Trophoblast cell (in vitro differentiated cells and primary cell): Measurements from ENCODE around the gene CTSZ.
A peak's percentile ranks its signal among the peaks of the same experiment; 100 is the strongest.

Experiments
- DNase-seq, 2 donors: peaks; one replicate each; pipeline ENCODE4 v3.0.0-alpha.2; 2016
- H2AFZ ChIP-seq: 2 replicates; pipeline ENCODE4 v1.6.1; 2013; ENCODE audit warnings: low read length, moderate library complexity, mild to moderate bottlenecking; ENCODE audit not compliant: insufficient read depth, poor library complexity
- H2AK5ac ChIP-seq: 2 replicates; pipeline ENCODE4 v1.6.1; 2013; ENCODE audit warnings: mild to moderate bottlenecking, low read length
- H2BK120ac ChIP-seq: 2 replicates; pipeline ENCODE4 v1.6.1; 2013; ENCODE audit warnings: low read length, mild to moderate bottlenecking, moderate library complexity; ENCODE audit not compliant: insufficient read depth, poor library complexity
- H2BK12ac ChIP-seq: 2 replicates; pipeline ENCODE4 v1.6.1; 2013; ENCODE audit warnings: mild to moderate bottlenecking, low read length, moderate library complexity
- H2BK5ac ChIP-seq: 2 replicates; pipeline ENCODE4 v1.6.1; 2013; ENCODE audit warnings: low read length, low read depth, moderate library complexity, mild to moderate bottlenecking; ENCODE audit not compliant: poor library complexity
- H3K14ac ChIP-seq: 2 replicates; pipeline ENCODE4 v1.6.1; 2013; ENCODE audit warnings: mild to moderate bottlenecking, low read length
- H3K18ac ChIP-seq: 2 replicates; pipeline ENCODE4 v1.6.1; 2013; ENCODE audit warnings: mild to moderate bottlenecking, low read length
- H3K23ac ChIP-seq: 2 replicates; pipeline ENCODE4 v1.6.1; 2013; ENCODE audit warnings: low read length
- H3K27ac ChIP-seq: 2 replicates; pipeline ENCODE4 v1.5.1; 2013; ENCODE audit warnings: low read depth, mild to moderate bottlenecking, inconsistent platforms, low read length, moderate library complexity
- H3K27me3 ChIP-seq: 2 replicates; pipeline ENCODE4 v1.6.1; 2013; ENCODE audit warnings: inconsistent platforms, mild to moderate bottlenecking, low read length, moderate library complexity; ENCODE audit not compliant: insufficient read depth
- H3K36me3 ChIP-seq, 2 experiments: 1 replicate in 1 of 2; 2 replicates in 1 of 2; pipeline ENCODE4 v1.6.1; 2013; ENCODE audit warnings: low read length in 2 of 2, mild to moderate bottlenecking in 2 of 2, moderate library complexity in 1 of 2; ENCODE audit not compliant: insufficient read depth in 2 of 2, control insufficient read depth in 1 of 2
- H3K4ac ChIP-seq: 2 replicates; pipeline ENCODE4 v1.6.1; 2013; ENCODE audit warnings: low read depth, mild to moderate bottlenecking, low read length, moderate library complexity
- H3K4me1 ChIP-seq, 2 experiments: 1 replicate in 1 of 2; 2 replicates in 1 of 2; pipeline ENCODE4 v1.6.1; 2013; ENCODE audit warnings: low read length in 2 of 2, mild to moderate bottlenecking in 2 of 2, moderate library complexity in 1 of 2; ENCODE audit not compliant: insufficient read depth in 2 of 2, control insufficient read depth in 1 of 2
- H3K4me2 ChIP-seq: 2 replicates; pipeline ENCODE4 v1.6.1; 2013; ENCODE audit warnings: inconsistent platforms, mild to moderate bottlenecking, low read length, moderate library complexity
- H3K4me3 ChIP-seq: 2 replicates; pipeline ENCODE4 v1.5.1; 2013; ENCODE audit warnings: mild to moderate bottlenecking, low read depth, low read length, inconsistent platforms
- H3K79me1 ChIP-seq: one replicate; pipeline ENCODE4 v1.6.1; 2013; ENCODE audit warnings: low read length
- H3K79me2 ChIP-seq: 2 replicates; pipeline ENCODE4 v1.6.1; 2013; ENCODE audit warnings: low read length, mild to moderate bottlenecking; ENCODE audit not compliant: control insufficient read depth, insufficient read depth, poor library complexity
- H3K9ac ChIP-seq: 2 replicates; pipeline ENCODE4 v1.6.1; 2013; ENCODE audit warnings: mild to moderate bottlenecking, low read length
- H3K9me3 ChIP-seq: 2 replicates; pipeline ENCODE4 v1.6.1; 2013; ENCODE audit warnings: low read depth, mild to moderate bottlenecking, control low read depth, inconsistent platforms, low read length; ENCODE audit not compliant: insufficient read depth
- H4K12ac ChIP-seq: 2 replicates; pipeline ENCODE4 v1.6.1; 2013; ENCODE audit warnings: low read depth, mild to moderate bottlenecking, low read length, moderate library complexity
- H4K8ac ChIP-seq: 2 replicates; pipeline ENCODE4 v1.6.1; 2013; ENCODE audit warnings: low read depth, mild to moderate bottlenecking, low read length, moderate library complexity
- H4K91ac ChIP-seq: one replicate; pipeline ENCODE4 v1.6.1; 2013; ENCODE audit warnings: low read depth, mild to moderate bottlenecking, low read length, moderate library complexity
- WGBS: extraction: QIAGEN DNeasy Blood & Tissue Kit; methylation state at CpG from one replicate; pipeline ENCODE4 v1.1.7; 2013; ENCODE audit warnings: missing lambda C conversion rate; ENCODE audit not compliant: insufficient read length, insufficient coverage; ENCODE audit errors: extremely low coverage; 5-methylcytosine and 5-hydroxymethylcytosine counted together

The CTSZ gene

DNA sequence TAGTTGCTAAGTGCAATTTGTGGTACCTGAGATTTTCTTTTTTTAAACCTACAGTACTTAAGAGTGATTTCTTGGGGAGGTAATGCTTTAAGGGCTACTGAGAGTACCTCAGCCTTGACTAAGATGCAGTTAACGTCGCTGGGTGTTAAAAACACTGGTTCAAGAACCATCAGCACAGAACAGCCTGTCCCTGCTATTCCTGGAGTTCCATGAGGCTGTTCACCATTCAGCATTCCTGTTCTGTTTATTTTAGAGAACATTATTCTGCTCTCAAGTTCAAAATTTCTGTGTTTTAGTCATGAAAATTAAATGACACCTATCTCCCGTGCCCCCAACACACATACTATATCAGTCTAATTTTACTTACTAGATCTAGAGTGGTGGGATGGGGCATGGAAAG lies 37.2 kb upstream of the CTSZ start:
- Histone ChIP-seq H3K36me3 (no peaks in the 10 kb centered on the region), H4K8ac (no peak overlapping the region), H3K27me3 (no peaks in the 10 kb centered on the region), H3K4ac (no peak overlapping the region), H2BK12ac (no peak overlapping the region), H2AK5ac (no peak overlapping the region), H3K9me3 (no peaks in the 10 kb centered on the region), H4K12ac (no peak overlapping the region), H3K9ac (no peak overlapping the region), H3K14ac (no peak overlapping the region), H3K79me2 (peaks cover 3% of the 10 kb centered on the region), H2BK120ac (no peak overlapping the region), H3K27ac (no peak overlapping the region), H2BK5ac (no peak overlapping the region), H3K18ac (no peak overlapping the region), H3K4me3 (no peak overlapping the region), H4K91ac (no peak overlapping the region), H3K79me1 (peaks cover 6% of the 10 kb centered on the region), H3K23ac (no peak overlapping the region), H3K4me1 (peaks cover 0 to 8% of the 10 kb centered on the region in 2 experiments), H3K4me2 (no peak overlapping the region), H2AFZ (no peak overlapping the region)
- DNase-seq = no peak
- no CpG with 5 or more reads among the region's 3 CpGs for WGBS

DNA sequence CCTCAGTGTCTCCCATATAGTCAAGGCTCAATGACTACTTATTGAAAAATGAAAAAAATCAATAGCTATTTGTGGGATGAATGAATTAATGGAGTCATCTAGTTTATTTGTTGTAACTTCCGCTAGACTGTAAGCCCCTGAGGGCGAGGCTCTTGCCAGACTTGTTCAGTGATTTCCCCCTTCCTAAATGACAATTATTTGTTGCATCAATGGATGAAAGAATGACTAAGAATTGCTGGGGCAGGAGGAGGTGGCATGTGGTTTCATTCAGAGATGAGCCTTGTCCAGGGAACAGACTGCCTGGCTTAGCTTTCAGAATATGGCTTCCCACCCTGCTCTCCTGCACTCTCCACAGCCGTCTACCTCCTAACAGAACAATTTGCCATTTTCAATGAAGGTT lies 36.6 kb upstream of the CTSZ start:
- Histone ChIP-seq H3K4me1 (peaks cover 0 to 8% of the 10 kb centered on the region in 2 experiments), H3K4ac (no peak overlapping the region), H3K4me2 (no peak overlapping the region), H2BK5ac (no peak overlapping the region), H3K79me1 (peaks cover 6% of the 10 kb centered on the region), H3K4me3 (no peak overlapping the region), H3K27ac (no peak overlapping the region), H4K8ac (no peak overlapping the region), H3K36me3 (no peaks in the 10 kb centered on the region), H4K12ac (no peak overlapping the region), H3K27me3 (no peaks in the 10 kb centered on the region), H3K18ac (no peak overlapping the region), H3K9me3 (no peaks in the 10 kb centered on the region), H3K79me2 (peaks cover 3% of the 10 kb centered on the region), H3K14ac (no peak overlapping the region), H4K91ac (no peak overlapping the region), H3K9ac (no peak overlapping the region), H2AK5ac (no peak overlapping the region), H2BK12ac (no peak overlapping the region), H2BK120ac (no peak overlapping the region), H2AFZ (no peak overlapping the region), H3K23ac (no peak overlapping the region)
- DNase-seq = peak; percentile 62 to 75
- WGBS = no CpG with 5 or more reads among the region's 3 CpGs

DNA sequence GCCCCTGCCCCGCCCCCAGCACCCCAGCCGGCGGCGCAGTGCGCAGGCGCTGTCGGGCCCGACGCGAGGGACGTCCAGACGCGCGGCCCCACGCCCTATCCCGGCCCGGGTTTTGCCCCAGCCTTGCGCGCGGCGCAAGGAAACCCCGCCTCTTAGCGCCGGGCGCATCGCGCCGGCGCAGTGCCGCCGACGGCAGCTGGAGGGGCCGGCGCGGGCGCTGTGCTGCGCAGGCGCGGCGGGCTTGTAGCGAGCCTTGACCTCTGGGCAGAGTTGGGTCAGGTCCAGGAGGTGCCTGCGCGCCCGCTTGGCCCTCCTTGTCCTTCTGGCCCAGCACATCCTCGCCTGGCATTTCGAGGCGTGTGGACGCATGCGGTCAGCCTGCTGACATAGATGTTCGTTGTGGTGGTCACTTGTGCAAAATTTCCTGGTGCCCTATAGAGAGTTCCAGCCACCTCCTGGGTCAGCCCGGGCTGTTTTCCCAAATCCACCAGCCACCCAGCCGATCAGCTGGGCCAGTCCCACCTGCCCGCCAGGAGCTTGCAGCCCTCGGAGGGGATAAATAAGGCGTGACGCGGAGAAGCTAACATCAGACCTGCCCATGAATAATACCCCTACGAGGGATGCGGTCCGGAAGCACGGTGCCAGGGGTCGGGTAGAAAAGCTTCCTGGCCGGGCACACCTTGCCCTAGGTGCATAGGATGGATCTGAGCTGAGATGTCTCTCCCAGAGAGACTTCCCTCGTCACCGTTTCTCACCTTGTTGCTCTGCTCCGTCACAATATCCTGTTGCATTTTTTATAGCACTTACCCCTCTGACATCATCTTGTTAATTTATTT lies 36.0 kb upstream of the CTSZ start:
- H3K79me1 ChIP-seq = peaks cover 6% of the 10 kb centered on the region
- peak; percentile 95 to 99 for DNase-seq
- no peak overlapping the region for H3K14ac ChIP-seq
- peak overlapping the region; percentile 50 for H3K9ac ChIP-seq
- H2BK12ac ChIP-seq = no peak overlapping the region
- no peak overlapping the region for H3K23ac ChIP-seq
- no CpG with 5 or more reads among the region's 66 CpGs for WGBS
- H3K18ac ChIP-seq = no peak overlapping the region
- peak overlapping the region; percentile 81 for H3K4me3 ChIP-seq
- no peak overlapping the region for H2BK5ac ChIP-seq
- H3K36me3 ChIP-seq = no peaks in the 10 kb centered on the region
- no peak overlapping the region for H3K27ac ChIP-seq
- no peaks in the 10 kb centered on the region for H3K27me3 ChIP-seq
- H3K9me3 ChIP-seq = no peaks in the 10 kb centered on the region
- H3K4me2 ChIP-seq = peak overlapping the region; percentile 81
- no peak overlapping the region for H2AFZ ChIP-seq
- H3K4me1 ChIP-seq = peaks cover 0 to 8% of the 10 kb centered on the region in 2 experiments
- no peak overlapping the region for H2AK5ac ChIP-seq
- H3K4ac ChIP-seq = no peak overlapping the region
- H2BK120ac ChIP-seq = no peak overlapping the region
- no peak overlapping the region for H4K91ac ChIP-seq
- H4K12ac ChIP-seq = peak overlapping the region; percentile 13
- H4K8ac ChIP-seq = peak overlapping the region; percentile 55
- peaks cover 3% of the 10 kb centered on the region for H3K79me2 ChIP-seq

DNA sequence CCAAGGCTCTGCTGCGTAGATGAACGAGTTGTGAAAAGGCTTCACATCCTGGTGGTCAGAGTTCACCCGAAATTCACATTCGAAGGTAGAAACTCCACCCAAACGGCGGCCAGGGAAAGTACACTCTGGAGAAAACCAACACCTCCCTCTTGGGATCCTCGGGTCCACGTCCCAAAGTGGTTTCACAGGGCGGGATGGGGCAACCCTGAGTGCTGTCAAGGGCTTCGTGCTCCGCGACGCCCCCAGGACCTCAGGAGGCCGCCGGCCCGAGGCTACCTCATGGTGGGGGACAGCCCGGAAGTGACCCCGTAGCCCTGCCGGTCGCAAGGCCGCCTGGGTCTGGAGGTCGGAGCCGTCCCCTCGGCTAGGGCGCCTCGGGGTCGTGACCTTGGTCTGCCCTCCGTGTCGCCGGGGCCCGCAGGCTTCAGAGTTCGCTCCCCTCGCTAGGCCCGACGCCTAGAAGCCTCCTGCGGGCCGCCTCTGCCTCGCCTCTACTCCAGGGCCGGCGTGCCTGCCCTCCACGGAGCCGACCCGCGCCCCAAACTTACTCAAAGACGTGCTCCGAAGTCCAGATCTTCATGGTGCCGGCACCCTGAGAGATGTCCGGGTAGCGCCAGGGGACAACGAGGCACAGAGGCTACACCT lies 35.2 kb upstream of the CTSZ start, which contains the start of gene PRELID3B:
TSS of gene PRELID3B (minus strand) at position 636 of the 645 bp plus-strand sequence. CDS start at position 580, 56 bp downstream.
- Histone ChIP-seq H2BK120ac (peak within 1 kb of the TSS; percentile 40), H3K9me3 (no peaks in the 10 kb centered on the region), H3K27me3 (no peaks in the 10 kb centered on the region), H2BK5ac (no peak within 1 kb of the TSS), H3K9ac (peak within 1 kb of the TSS; percentile 78), H3K4me2 (peak within 1 kb of the TSS; percentile 81), H3K36me3 (peaks cover 4% of the 10 kb centered on the region in 2 experiments), H3K27ac (no peak within 1 kb of the TSS), H3K23ac (no peak within 1 kb of the TSS), H2BK12ac (no peak within 1 kb of the TSS), H3K79me2 (peaks cover 3% of the 10 kb centered on the region), H4K91ac (peak within 1 kb of the TSS; percentile 15), H3K4me1 (peaks cover 0 to 8% of the 10 kb centered on the region in 2 experiments), H3K4ac (peak within 1 kb of the TSS; percentile 22), H4K12ac (peak within 1 kb of the TSS; percentile 23), H3K14ac (no peak within 1 kb of the TSS), H3K79me1 (peaks cover 6% of the 10 kb centered on the region), H2AK5ac (no peak within 1 kb of the TSS), H3K4me3 (peak within 1 kb of the TSS; percentile 81), H3K18ac (no peak within 1 kb of the TSS), H4K8ac (peak within 1 kb of the TSS; percentile 55), H2AFZ (peak within 1 kb of the TSS; percentile 1)
- DNase-seq = peak; percentile 18 to 50
- no CpG with 5 or more reads among the region's 50 CpGs for WGBS
